ENCODE measurements around the gene SLC39A8.

SLC39A8 gene

GRCh38 chr4:102341201-102341600 lies 4.1 kb downstream of the SLC39A8 start:
- peaks cover 15% of the 10 kb centered on the region for H4K20me1 ChIP-seq (ENCODE audit: control insufficient read depth, insufficient read depth, low read depth, low read length)
- peaks cover 39% of the 10 kb centered on the region for H3K4me1 ChIP-seq (ENCODE audit: control insufficient read depth, low read length)
- peak overlapping the region; percentile 87; the same call in 1 of the 2 replicates for H3K4me3 ChIP-seq (ENCODE audit: low read length)
- H3K4me2 ChIP-seq (ENCODE audit: low read length): peak overlapping the region; percentile 96
- TF ChIP-seq EZH2phosphoT487 (IDR thresholded peaks at IDR 0.05; ENCODE audit: borderline replicate concordance, low read length) (no peak), CTCF (IDR thresholded peaks at IDR 0.05; ENCODE audit: low read depth, low read length, poor library complexity, severe bottlenecking) (no peak)
- H3K9me2 ChIP-seq (replicated peaks; ENCODE audit: control insufficient read depth, low read length): no peaks in the 10 kb centered on the region
- H3K27ac ChIP-seq (ENCODE audit: low read depth, low read length): no peak overlapping the region
- H3K79me2 ChIP-seq (ENCODE audit: control insufficient read depth, low read length): peaks cover 77% of the 10 kb centered on the region
- peaks cover 38% of the 10 kb centered on the region for H3K36me3 ChIP-seq (ENCODE audit: control insufficient read depth, low read length)
- no peaks in the 10 kb centered on the region for H3K9me3 ChIP-seq (ENCODE audit: control insufficient read depth, insufficient read depth, low read length)
- peaks cover 5% of the 10 kb centered on the region for H3F3A ChIP-seq (ENCODE audit: control insufficient read depth, insufficient read depth)
- no peaks in the 10 kb centered on the region for H3K27me3 ChIP-seq (ENCODE audit: control insufficient read depth, low read length)

- Histone ChIP-seq H3K4me1 (ENCODE audit: control insufficient read depth, low read length) (peaks cover 30% of the 10 kb centered on the region), H3K9me3 (ENCODE audit: control insufficient read depth, insufficient read depth, low read length) (no peaks in the 10 kb centered on the region), H3K27me3 (ENCODE audit: control insufficient read depth, low read length) (no peaks in the 10 kb centered on the region), H4K20me1 (ENCODE audit: control insufficient read depth, insufficient read depth, low read depth, low read length) (peaks cover 15% of the 10 kb centered on the region), H3K4me3 (ENCODE audit: low read length) (no peak overlapping the region), H3K27ac (ENCODE audit: low read depth, low read length) (no peak overlapping the region), H3K4me2 (ENCODE audit: low read length) (no peak overlapping the region), H3K79me2 (ENCODE audit: control insufficient read depth, low read length) (peaks cover 97% of the 10 kb centered on the region), H3F3A (ENCODE audit: control insufficient read depth, insufficient read depth) (no peaks in the 10 kb centered on the region), H3K9me2 (replicated peaks; ENCODE audit: control insufficient read depth, low read length) (no peaks in the 10 kb centered on the region), H3K36me3 (ENCODE audit: control insufficient read depth, low read length) (peaks cover 46% of the 10 kb centered on the region)
- TF ChIP-seq CTCF (IDR thresholded peaks at IDR 0.05; ENCODE audit: low read depth, low read length, poor library complexity, severe bottlenecking): no peak
- no peak for TF ChIP-seq EZH2phosphoT487 (IDR thresholded peaks at IDR 0.05; ENCODE audit: borderline replicate concordance, low read length)
These were observed 6.3 kb downstream of the SLC39A8 start for GRCh38 chr4:102339018-102339417.

GRCh38 chr4:102338405-102338804 lies 6.9 kb downstream of the SLC39A8 start:
- no peaks in the 10 kb centered on the region for H3K9me2 ChIP-seq (replicated peaks; ENCODE audit: control insufficient read depth, low read length)
- peaks cover 45% of the 10 kb centered on the region for H3K36me3 ChIP-seq (ENCODE audit: control insufficient read depth, low read length)
- H4K20me1 ChIP-seq (ENCODE audit: control insufficient read depth, insufficient read depth, low read depth, low read length): peaks cover 15% of the 10 kb centered on the region
- H3K27me3 ChIP-seq (ENCODE audit: control insufficient read depth, low read length): no peaks in the 10 kb centered on the region
- no peak overlapping the region for H3K27ac ChIP-seq (ENCODE audit: low read depth, low read length)
- H3K4me2 ChIP-seq (ENCODE audit: low read length): no peak overlapping the region
- H3K4me3 ChIP-seq (ENCODE audit: low read length): no peak overlapping the region
- TF ChIP-seq EZH2phosphoT487 (IDR thresholded peaks at IDR 0.05; ENCODE audit: borderline replicate concordance, low read length) (no peak), CTCF (IDR thresholded peaks at IDR 0.05; ENCODE audit: low read depth, low read length, poor library complexity, severe bottlenecking) (no peak)
- H3K4me1 ChIP-seq (ENCODE audit: control insufficient read depth, low read length): peaks cover 30% of the 10 kb centered on the region
- no peaks in the 10 kb centered on the region for H3K9me3 ChIP-seq (ENCODE audit: control insufficient read depth, insufficient read depth, low read length)
- H3K79me2 ChIP-seq (ENCODE audit: control insufficient read depth, low read length): peaks cover 97% of the 10 kb centered on the region
- H3F3A ChIP-seq (ENCODE audit: control insufficient read depth, insufficient read depth): no peaks in the 10 kb centered on the region

Measured in DOHH2 (cell line).